Neuron (in vitro differentiated cells): ENCODE measurements around the gene TJP3.
"Not testable (repeated sequence)": the region's sequence is repeated elsewhere in the genome, so short reads cannot be mapped to it uniquely, and the experiment has no call there.

Experiments used
- H2AFZ ChIP-seq: one replicate; pipeline ENCODE4 v1.6.1; 2013; ENCODE audit warnings: low read depth, mild to moderate bottlenecking, inconsistent platforms, low read length, moderate library complexity
- H3K27me3 ChIP-seq: one replicate; pipeline ENCODE4 v1.6.1; 2013; ENCODE audit warnings: low read length; ENCODE audit not compliant: insufficient read depth
- H3K36me3 ChIP-seq: one replicate; pipeline ENCODE4 v1.6.1; 2013; ENCODE audit warnings: low read length; ENCODE audit not compliant: insufficient read depth
- H3K4me1 ChIP-seq: one replicate; pipeline ENCODE4 v1.6.1; 2013; ENCODE audit warnings: low read length; ENCODE audit not compliant: insufficient read depth
- H3K4me3 ChIP-seq: 2 replicates; pipeline ENCODE4 v1.5.1; 2013; ENCODE audit warnings: mild to moderate bottlenecking, low read length, moderate library complexity
- H3K9me3 ChIP-seq: one replicate; pipeline ENCODE4 v1.6.1; 2013; ENCODE audit warnings: low read length

TJP3 gene

GRCh38 chr19:3708207-3708931 is at the start of gene TJP3:
TJP3 (plus strand) TSS chr19:3708384; CDS start chr19:3728433, 20,049 bp downstream.
- H2AFZ ChIP-seq, result no peak within 1 kb of the TSS
- no peak within 1 kb of the TSS for H3K4me3 ChIP-seq
- peaks cover 11% of the 10 kb centered on the region for H3K27me3 ChIP-seq
- no peaks in the 10 kb centered on the region for H3K36me3 ChIP-seq
- no peaks in the 10 kb centered on the region for H3K4me1 ChIP-seq
- H3K9me3 ChIP-seq, result no peaks in the 10 kb centered on the region

DNA sequence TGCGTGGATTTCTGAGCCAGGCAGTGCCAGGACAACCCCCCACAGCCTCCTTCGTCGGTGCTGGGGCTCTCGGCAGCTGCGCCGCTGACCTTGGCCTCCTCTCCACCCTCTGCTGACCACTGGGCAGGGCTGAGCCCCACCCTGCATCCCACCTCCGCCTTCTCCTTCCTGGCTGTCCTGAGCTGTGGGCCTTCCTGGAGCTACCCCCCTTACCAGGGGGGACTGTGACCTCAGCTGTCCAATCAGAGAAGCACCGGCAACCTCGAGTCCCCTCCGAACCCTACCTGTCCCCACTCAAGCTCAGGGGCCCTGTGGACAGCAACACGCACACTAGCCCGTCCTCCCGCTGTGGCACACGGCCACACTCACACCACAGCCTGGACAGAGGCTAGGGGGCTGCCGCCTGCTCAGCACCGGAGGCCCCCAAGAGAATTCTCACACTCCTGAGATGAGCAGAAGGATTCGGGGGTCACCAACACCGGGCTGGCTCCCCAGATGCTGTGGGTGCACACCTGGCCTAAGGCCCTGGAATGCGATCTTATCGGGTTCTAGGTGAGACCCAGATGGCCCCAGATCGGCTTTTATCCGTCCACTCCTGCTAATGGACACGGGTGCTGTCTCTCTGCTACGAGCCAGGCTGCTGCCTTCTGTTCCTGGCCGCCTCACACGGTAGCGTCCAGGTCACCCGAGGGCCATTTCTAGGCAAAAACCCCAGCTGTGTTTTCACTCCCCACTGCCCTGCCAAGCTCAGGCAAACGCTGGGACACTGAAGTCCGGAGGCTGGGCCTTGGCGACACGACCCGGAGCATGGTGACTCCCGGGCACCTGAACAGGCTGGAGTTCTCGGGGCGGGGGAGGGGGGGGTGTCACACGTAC is 49.1 kb upstream of the TJP3 start:
- Histone ChIP-seq H2AFZ (no peak overlapping the region), H3K9me3 (no peaks in the 10 kb centered on the region), H3K4me3 (no peak overlapping the region), H3K36me3 (peaks cover 29% of the 10 kb centered on the region), H3K27me3 (no peaks in the 10 kb centered on the region), H3K4me1 (no peaks in the 10 kb centered on the region)

DNA sequence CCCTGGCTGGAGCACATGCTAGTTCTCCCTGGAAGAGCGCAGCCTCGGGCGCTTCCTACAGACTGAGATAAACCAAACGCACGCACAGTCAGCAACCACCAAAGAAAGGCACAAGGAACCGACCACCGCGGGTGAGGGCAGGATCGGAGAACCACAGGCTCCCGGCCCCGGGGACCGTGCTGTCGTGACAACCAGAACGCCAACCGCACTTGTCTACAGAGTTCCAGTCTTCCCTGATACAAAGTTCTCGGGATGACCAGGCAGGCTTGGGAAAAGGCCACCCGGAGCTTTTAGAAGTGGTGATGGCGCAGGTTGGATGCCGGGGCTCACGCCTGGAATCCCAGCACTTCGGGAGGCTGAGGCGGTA is 48.5 kb upstream of the TJP3 start:
- no peaks in the 10 kb centered on the region for H3K4me1 ChIP-seq
- H2AFZ ChIP-seq, result no peak overlapping the region
- no peaks in the 10 kb centered on the region for H3K9me3 ChIP-seq
- H3K36me3 ChIP-seq, result peaks cover 35% of the 10 kb centered on the region
- H3K27me3 ChIP-seq, result no peaks in the 10 kb centered on the region
- no peak overlapping the region for H3K4me3 ChIP-seq

DNA sequence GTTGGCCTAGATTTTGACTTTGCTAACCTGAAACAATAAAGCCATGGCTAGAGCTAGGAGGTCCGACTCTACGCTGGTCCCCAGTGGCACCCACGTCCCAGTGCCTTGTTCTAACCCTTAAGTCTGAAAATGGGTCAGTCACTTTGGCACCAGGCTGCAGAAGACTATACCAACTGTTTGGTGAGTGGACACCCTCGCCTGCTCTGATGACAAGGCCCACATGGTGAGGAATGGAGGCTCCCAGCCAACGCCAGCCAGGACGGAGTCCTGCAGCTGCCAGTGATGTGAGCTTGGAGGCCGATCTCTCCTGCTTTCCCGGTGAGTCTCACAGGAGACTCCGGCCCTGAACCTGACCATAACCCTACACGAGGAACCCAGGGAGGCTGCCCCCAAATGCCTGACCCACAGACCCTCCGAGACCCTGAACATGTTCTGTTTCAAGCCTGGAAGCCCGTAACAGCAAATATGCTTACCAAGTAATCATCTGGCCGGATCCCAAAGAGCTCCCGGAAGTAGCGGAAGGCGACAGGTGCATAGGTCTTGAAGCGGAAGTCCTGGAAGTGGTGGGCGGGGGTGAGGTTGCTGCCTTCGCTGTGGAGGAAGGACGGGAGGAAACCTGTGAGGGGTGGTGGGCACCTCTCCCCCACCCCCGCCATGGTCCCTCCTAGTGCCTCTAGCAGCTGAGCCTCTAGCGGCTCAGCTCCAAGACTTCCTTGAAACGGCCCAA is 47.5 kb upstream of the TJP3 start:
- no peaks in the 10 kb centered on the region for H3K27me3 ChIP-seq
- H2AFZ ChIP-seq, result no peak overlapping the region
- peaks cover 35% of the 10 kb centered on the region for H3K36me3 ChIP-seq
- H3K9me3 ChIP-seq, result no peaks in the 10 kb centered on the region
- peaks cover 1% of the 10 kb centered on the region for H3K4me1 ChIP-seq
- H3K4me3 ChIP-seq, result no peak overlapping the region

DNA sequence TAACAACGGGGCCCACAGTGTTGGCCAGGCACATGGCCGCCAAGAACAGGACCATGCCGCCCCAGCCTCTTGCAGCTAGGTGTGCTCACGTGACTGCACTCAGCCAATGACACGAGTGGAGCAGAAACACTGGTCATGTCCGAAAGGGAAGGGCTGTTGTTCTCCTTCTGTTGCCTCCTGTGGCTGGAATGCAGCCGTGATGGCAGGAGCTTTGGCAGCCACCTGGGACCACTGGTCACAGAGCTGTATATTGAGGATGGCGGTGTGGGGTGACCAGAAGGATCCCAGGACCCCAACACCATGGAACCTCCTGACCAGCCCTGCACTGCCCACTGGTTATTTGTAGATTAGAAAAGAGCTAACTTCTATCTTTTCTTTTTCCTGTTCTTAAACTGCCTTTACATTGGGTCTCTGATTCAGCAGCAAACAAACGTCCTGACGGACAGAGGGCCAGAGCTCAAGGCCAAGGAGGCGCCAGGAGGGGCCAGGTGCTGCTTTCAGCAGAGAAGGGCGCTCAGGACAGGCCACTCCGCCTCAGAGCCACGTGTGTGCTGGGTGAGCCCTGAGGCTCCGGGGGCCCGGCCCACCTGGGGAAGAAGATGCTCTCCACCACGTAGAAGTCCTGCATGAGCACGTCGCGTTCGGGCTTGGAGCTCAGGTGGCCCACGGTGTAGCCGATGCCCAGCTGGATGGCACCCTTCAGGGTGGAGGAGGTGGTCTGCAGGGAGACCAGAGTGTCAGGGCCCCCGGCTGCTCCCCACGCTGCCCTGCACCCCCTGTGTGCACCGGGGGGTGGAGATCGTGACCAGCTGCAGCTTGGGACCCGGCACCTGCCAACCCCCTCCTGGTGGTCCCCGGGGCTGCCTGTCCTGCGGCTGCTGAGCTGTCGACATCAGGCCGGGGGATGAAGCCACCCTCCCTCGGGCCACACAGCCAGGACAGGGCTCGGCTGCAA is 46.6 kb upstream of the TJP3 start:
- Histone ChIP-seq H3K27me3 (no peaks in the 10 kb centered on the region), H3K9me3 (no peaks in the 10 kb centered on the region), H3K4me3 (no peak overlapping the region), H3K4me1 (peaks cover 2% of the 10 kb centered on the region), H3K36me3 (peaks cover 35% of the 10 kb centered on the region), H2AFZ (no peak overlapping the region)

DNA sequence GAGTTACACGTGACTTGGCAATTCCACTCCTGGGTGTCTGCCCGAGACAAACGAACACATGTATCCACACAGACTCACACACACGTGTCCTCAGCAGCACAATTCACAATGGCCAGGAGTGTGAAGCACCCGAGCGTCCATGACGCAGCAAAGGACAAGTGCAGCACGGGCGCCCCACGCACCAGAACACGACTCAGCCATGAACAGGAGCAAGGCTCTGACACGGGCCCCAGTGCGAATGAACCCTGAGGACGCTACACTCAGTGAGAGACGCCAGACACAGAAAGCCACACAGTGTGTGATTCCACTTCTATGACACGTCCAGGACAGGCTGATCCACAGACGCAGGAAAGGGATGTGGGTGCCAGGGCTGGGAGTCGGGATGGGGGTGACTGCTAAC is 44.3 kb upstream of the TJP3 start:
- Histone ChIP-seq H2AFZ (no peak overlapping the region), H3K27me3 (no peaks in the 10 kb centered on the region), H3K36me3 (peaks cover 23% of the 10 kb centered on the region), H3K4me1 (peaks cover 7% of the 10 kb centered on the region), H3K4me3 (no peak overlapping the region), H3K9me3 (no peaks in the 10 kb centered on the region)

DNA sequence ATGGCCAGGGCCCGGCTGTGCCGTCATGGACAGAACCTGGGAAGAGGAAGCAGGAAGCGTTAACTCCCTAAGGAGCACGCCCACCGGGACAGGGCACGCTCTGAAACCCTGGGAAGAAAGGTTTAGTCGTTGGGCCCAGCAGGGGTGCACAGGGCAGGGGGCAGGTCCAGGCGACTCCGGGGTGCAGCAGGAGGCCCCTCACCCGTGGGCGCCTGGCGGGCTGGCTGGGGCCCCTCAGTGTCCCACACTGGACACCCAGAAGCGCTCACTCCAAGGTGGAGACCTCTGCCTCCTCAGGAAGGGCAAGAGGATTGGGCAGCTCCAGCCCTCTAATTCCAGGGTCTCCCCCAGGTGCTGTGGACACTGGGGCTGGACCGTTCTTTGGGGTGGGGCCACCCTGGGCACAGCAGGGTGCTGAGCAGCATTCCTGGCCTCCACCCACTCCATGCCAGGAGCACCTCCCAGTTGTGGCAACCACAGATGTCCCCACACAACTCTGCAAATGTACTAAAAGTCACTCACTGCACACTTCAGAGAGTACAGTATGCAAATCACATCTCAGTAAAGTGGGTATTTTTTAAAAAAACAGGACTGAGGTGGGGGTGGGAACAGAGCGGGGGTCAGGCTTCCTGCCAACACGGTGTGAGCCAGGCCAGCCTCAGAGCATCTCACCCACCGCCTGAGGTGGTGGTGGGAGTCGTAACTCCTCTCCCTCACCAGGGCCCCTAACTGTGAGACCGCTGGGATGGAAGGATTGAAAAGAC is 43.1 kb upstream of the TJP3 start:
- no peaks in the 10 kb centered on the region for H3K9me3 ChIP-seq
- H3K27me3 ChIP-seq, result no peaks in the 10 kb centered on the region
- H2AFZ ChIP-seq, result no peak overlapping the region
- peaks cover 17% of the 10 kb centered on the region for H3K4me1 ChIP-seq
- no peak overlapping the region for H3K4me3 ChIP-seq
- peaks cover 18% of the 10 kb centered on the region for H3K36me3 ChIP-seq

- no peaks in the 10 kb centered on the region for H3K27me3 ChIP-seq
- peaks cover 25% of the 10 kb centered on the region for H3K4me1 ChIP-seq
- H3K36me3 ChIP-seq, result peaks cover 13% of the 10 kb centered on the region
- H3K9me3 ChIP-seq, result no peaks in the 10 kb centered on the region
- H2AFZ ChIP-seq, result no peak overlapping the region
- H3K4me3 ChIP-seq, result no peak overlapping the region
Measured at GRCh38 chr19:3665681-3666544, 42.3 kb upstream of the TJP3 start.

DNA sequence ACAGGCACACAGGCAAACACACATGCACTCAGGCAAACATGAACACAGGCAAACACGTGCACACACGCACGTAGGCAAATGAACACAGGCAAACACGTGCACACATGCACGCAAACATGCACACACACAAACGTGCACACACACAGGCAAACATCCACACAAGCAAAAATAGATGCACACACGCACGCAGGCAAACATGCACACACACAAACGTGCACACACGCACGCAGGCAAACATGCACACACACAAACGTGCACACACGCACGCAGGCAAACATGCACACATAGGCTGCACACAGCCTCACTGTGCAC is 41.7 kb upstream of the TJP3 start:
- not testable (repeated sequence) for H3K9me3 ChIP-seq, H3K27me3 ChIP-seq, H2AFZ ChIP-seq, H3K4me3 ChIP-seq
- peaks cover 13% of the 10 kb centered on the region for H3K36me3 ChIP-seq
- peaks cover 31% of the 10 kb centered on the region for H3K4me1 ChIP-seq

- peaks cover 13% of the 10 kb centered on the region for H3K36me3 ChIP-seq
- H3K27me3 ChIP-seq, result no peaks in the 10 kb centered on the region
- no peaks in the 10 kb centered on the region for H3K9me3 ChIP-seq
- no peak overlapping the region for H3K4me3 ChIP-seq
- H3K4me1 ChIP-seq, result peaks cover 37% of the 10 kb centered on the region
- no peak overlapping the region for H2AFZ ChIP-seq
Measured at GRCh38 chr19:3667037-3667638, 41.0 kb upstream of the TJP3 start.

- H3K4me3 ChIP-seq, result no peak overlapping the region
- peaks cover 43% of the 10 kb centered on the region for H3K4me1 ChIP-seq
- H3K9me3 ChIP-seq, result no peaks in the 10 kb centered on the region
- no peaks in the 10 kb centered on the region for H3K27me3 ChIP-seq
- H3K36me3 ChIP-seq, result peaks cover 13% of the 10 kb centered on the region
- H2AFZ ChIP-seq, result no peak overlapping the region
Measured at GRCh38 chr19:3667766-3668165, 40.4 kb upstream of the TJP3 start.
